KOPT-K1 (cell line): ENCODE results near the gene TTC6.
"Not testable (repeated sequence)": the region's sequence is repeated elsewhere in the genome, so short reads cannot be mapped to it uniquely, and the experiment has no call there.

ENCODE experiments used
- H3K27ac ChIP-seq: fragments of 200-600 bp; sonication (generic); 2 replicates; pipeline ENCODE4 v1.5.1; 2016; ENCODE audit warnings: antibody characterized with exemption, mild to moderate bottlenecking, low read depth, low read length; ENCODE audit not compliant: poor library complexity, severe bottlenecking
- H3K36me3 ChIP-seq: fragments of 200-600 bp; sonication (generic); 2 replicates; pipeline ENCODE4 v1.5.1; 2017; ENCODE audit warnings: antibody characterized with exemption, mild to moderate bottlenecking, low read length, moderate library complexity; ENCODE audit not compliant: insufficient read depth
- H3K9me3 ChIP-seq: fragments of 200-600 bp; sonication (generic); 2 replicates; pipeline ENCODE4 v1.5.1; 2017; ENCODE audit warnings: antibody characterized with exemption, low read length, mild to moderate bottlenecking; ENCODE audit not compliant: insufficient read depth, poor library complexity, severe bottlenecking

TTC6 gene

GRCh38 chr14:37594971-37595808 lies at the start of gene TTC6, which contains the start of gene FOXA1:
TSS of gene TTC6 (plus strand) at chr14:37595629. CDS start at chr14:37622065, 26,436 bp downstream.
TSS of gene FOXA1 (minus strand) at chr14:37595249. CDS start at chr14:37594972, 277 bp downstream.
- Histone ChIP-seq H3K9me3 (peaks cover 16% of the 10 kb centered on the region), H3K27ac (no peak within 1 kb of the TSS), H3K36me3 (no peaks in the 10 kb centered on the region)

GRCh38 chr14:37546621-37547447 lies 48.6 kb upstream of the TTC6 start:
- Histone ChIP-seq H3K36me3 (no peaks in the 10 kb centered on the region), H3K27ac (no peak overlapping the region), H3K9me3 (no peaks in the 10 kb centered on the region)

GRCh38 chr14:37550511-37550910 lies 44.9 kb upstream of the TTC6 start:
- H3K36me3 ChIP-seq = no peaks in the 10 kb centered on the region
- H3K27ac ChIP-seq = no peak overlapping the region
- no peaks in the 10 kb centered on the region for H3K9me3 ChIP-seq

GRCh38 chr14:37551119-37551518 lies 44.3 kb upstream of the TTC6 start:
- Histone ChIP-seq H3K27ac (no peak overlapping the region), H3K36me3 (no peaks in the 10 kb centered on the region), H3K9me3 (no peaks in the 10 kb centered on the region)

- Histone ChIP-seq H3K27ac (no peak overlapping the region), H3K9me3 (no peaks in the 10 kb centered on the region), H3K36me3 (no peaks in the 10 kb centered on the region)
Observed at GRCh38 chr14:37553935-37554550, 41.4 kb upstream of the TTC6 start.

- not testable (repeated sequence) for H3K27ac ChIP-seq, H3K36me3 ChIP-seq, H3K9me3 ChIP-seq
Observed at GRCh38 chr14:37555596-37555995, 39.8 kb upstream of the TTC6 start.

- Histone ChIP-seq H3K9me3 (no peaks in the 10 kb centered on the region), H3K36me3 (no peaks in the 10 kb centered on the region), H3K27ac (no peak overlapping the region)
Observed at GRCh38 chr14:37558740-37559139, 36.7 kb upstream of the TTC6 start.

GRCh38 chr14:37559386-37559785 lies 36.0 kb upstream of the TTC6 start:
- no peak overlapping the region for H3K27ac ChIP-seq
- H3K9me3 ChIP-seq = no peaks in the 10 kb centered on the region
- no peaks in the 10 kb centered on the region for H3K36me3 ChIP-seq

- Histone ChIP-seq H3K9me3 (no peaks in the 10 kb centered on the region), H3K36me3 (no peaks in the 10 kb centered on the region), H3K27ac (no peak overlapping the region)
Observed at GRCh38 chr14:37563189-37563588, 32.2 kb upstream of the TTC6 start.

- Histone ChIP-seq H3K9me3 (no peaks in the 10 kb centered on the region), H3K27ac (no peak overlapping the region), H3K36me3 (no peaks in the 10 kb centered on the region)
Observed at GRCh38 chr14:37565550-37565949, 29.9 kb upstream of the TTC6 start.

GRCh38 chr14:37566811-37567371 lies 28.5 kb upstream of the TTC6 start:
- Histone ChIP-seq H3K9me3 (no peaks in the 10 kb centered on the region), H3K36me3 (no peaks in the 10 kb centered on the region), H3K27ac (no peak overlapping the region)

GRCh38 chr14:37569729-37570128 lies 25.7 kb upstream of the TTC6 start:
- H3K9me3 ChIP-seq = no peaks in the 10 kb centered on the region
- H3K27ac ChIP-seq = no peak overlapping the region
- no peaks in the 10 kb centered on the region for H3K36me3 ChIP-seq

- no peaks in the 10 kb centered on the region for H3K9me3 ChIP-seq
- H3K27ac ChIP-seq = no peak overlapping the region
- H3K36me3 ChIP-seq = no peaks in the 10 kb centered on the region
Observed at GRCh38 chr14:37571391-37571790, 24.0 kb upstream of the TTC6 start.

GRCh38 chr14:37573356-37573755 lies 22.1 kb upstream of the TTC6 start:
- H3K36me3 ChIP-seq = no peaks in the 10 kb centered on the region
- H3K27ac ChIP-seq = no peak overlapping the region

GRCh38 chr14:37579274-37579673 lies 16.2 kb upstream of the TTC6 start:
- peaks cover 3% of the 10 kb centered on the region for H3K9me3 ChIP-seq
- H3K36me3 ChIP-seq = no peaks in the 10 kb centered on the region
- H3K27ac ChIP-seq = no peak overlapping the region

More at GRCh38 chr14:37573356-37573755, 22.1 kb upstream of the TTC6 start:
- H3K9me3 ChIP-seq = no peaks in the 10 kb centered on the region
